Retinal pigment epithelial cell (primary cell): ENCODE measurements around the gene TMEM106C.

Experiments
- DNase-seq: peaks from one replicate; pipeline ENCODE4 v3.0.0-alpha.2; 2010; ENCODE audit warnings: low read depth
- H3K4me3 ChIP-seq: 2 replicates; pipeline ENCODE4 v1.5.1; 2011; ENCODE audit warnings: mild to moderate bottlenecking, low read length, control low read depth, moderate library complexity
- TF ChIP-seq, protein P1 (sequence below): conservative IDR thresholded peaks from 2 replicates; pipeline ENCODE4 v1.5.1; 2011; ENCODE audit warnings: low read depth, low read length, control low read depth, inconsistent platforms

The TMEM106C gene

DNA sequence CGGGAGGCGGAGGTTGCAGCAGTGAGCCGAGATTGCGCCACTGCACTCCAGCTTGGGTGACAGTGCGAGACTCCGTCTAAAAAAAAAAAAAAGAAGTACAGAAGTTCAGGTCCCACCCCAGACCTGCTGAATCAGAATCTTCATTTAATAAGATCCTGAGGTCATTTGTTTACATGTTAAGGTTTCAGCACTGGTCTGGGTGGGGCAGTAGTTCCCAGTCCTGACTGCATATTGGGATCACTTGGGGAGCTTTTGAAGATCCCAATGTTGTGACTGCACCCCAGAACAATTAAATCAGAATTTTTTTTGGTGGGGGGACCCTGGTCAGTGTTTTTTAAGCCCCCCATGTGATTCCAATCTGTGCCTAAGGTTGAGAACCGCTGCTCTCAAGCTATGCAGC is 52.6 kb downstream of the TMEM106C start:
- no peak for DNase-seq
- no peak overlapping the region for H3K4me3 ChIP-seq
- TF ChIP-seq, protein P1, sequence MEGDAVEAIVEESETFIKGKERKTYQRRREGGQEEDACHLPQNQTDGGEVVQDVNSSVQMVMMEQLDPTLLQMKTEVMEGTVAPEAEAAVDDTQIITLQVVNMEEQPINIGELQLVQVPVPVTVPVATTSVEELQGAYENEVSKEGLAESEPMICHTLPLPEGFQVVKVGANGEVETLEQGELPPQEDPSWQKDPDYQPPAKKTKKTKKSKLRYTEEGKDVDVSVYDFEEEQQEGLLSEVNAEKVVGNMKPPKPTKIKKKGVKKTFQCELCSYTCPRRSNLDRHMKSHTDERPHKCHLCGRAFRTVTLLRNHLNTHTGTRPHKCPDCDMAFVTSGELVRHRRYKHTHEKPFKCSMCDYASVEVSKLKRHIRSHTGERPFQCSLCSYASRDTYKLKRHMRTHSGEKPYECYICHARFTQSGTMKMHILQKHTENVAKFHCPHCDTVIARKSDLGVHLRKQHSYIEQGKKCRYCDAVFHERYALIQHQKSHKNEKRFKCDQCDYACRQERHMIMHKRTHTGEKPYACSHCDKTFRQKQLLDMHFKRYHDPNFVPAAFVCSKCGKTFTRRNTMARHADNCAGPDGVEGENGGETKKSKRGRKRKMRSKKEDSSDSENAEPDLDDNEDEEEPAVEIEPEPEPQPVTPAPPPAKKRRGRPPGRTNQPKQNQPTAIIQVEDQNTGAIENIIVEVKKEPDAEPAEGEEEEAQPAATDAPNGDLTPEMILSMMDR = no peak

DNA sequence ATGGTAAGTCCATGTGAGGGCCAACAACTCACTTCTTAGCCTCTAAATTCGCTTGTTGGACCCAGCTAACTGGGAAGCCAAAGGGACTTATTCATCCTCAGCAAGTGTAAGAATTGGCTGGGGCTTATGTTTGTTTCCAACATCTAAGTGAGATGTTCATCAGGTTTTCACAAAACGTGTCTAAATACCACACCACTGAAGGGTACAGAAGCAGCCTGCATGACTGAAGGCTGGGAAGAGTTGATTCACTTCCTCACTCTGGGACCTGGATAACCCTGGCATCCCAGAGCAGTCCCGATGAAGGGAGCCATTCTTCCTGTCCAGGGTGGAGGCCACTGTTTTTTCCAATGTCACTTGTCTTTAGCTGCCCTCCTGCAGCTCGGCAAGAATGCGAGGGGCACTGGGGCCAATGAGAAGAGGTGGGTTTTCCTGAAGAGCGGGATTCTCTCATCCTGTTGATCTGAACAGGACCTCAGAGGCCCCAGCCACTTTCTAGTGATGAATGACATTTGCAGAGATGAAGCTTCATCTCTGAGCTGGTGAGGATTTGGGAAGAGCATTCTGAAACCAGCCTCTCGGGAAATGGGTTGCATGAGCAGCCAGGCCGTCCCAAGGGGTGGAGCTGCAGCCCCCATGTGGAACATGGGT is 53.1 kb downstream of the TMEM106C start:
- H3K4me3 ChIP-seq = no peak overlapping the region
- no peak for DNase-seq

DNA sequence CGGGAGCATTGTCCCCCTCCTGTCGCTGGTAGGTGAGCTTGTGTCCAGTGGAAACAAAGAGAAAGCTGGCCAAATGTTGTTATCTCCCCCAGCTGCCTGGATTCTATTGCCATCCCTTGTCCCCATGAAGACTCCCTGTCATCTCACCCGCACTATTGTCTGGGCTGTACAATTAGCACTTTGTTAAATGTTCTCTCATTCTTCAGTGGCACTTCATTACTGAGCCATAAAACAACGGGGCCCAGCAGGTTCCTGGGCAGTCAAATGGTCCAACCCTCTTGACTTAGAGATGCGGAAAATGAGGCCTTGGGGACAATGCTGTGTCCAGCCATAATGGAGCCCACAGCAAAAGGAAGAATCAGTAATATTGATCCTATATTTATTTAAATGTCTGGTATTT is 54.1 kb downstream of the TMEM106C start:
- TF ChIP-seq, protein P1 = no peak
- no peak for DNase-seq
- no peak overlapping the region for H3K4me3 ChIP-seq

More for the DNA sequence above, 53.1 kb downstream of the TMEM106C start:
- TF ChIP-seq, protein P1 = no peak

DNA sequence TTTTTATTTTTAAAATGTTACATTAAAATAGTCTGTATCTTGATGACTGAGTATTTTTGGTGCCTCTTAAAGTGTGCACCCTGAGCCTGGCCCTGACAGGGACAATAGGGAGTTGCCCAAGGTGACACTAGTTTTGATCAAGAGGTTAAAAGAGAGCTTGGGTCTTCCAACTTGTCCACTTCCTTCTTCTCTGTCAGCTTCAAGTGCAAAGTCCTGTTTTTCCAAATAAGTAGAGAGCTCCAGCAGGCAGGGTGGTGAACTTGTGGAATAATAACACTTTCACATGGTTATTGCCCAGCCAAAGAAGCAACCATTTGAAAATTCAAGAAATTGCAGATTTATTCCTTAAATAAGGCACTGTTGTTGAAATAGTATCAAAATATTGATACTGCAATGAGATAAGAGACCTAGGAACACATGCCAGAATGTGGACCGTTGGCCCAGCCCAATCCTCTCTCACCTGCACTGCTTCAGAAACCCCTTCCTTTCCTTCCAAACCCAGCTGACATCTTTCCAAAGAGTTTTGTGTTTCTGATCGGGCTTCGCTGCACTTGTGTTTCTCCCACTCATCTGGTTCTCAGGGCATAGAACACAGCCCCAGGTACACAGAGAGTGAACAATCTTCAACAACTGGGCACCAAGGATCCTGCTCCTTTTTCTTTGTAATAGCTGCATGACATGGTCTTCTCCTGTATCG is 54.7 kb downstream of the TMEM106C start:
- H3K4me3 ChIP-seq = no peak overlapping the region
- TF ChIP-seq, protein P1 = no peak
- no peak for DNase-seq
